ENCODE data around the gene EPHA8. TPM values are rescaled to one million over a fixed set of nuclear protein-coding genes. Genes with fewer than 3 reads are reported as not detected.

EPHA8 gene
- total RNA-seq, 1 experiment from 2014 or later = 0.07 TPM

- Histone ChIP-seq H4K20me1 (ENCODE audit: low read length) (no peaks in the 10 kb centered on the region), H3K4me1 (ENCODE audit: insufficient read depth, low read length) (no peaks in the 10 kb centered on the region), H3K9ac (ENCODE audit: low read length) (no peak overlapping the region), H3K4me3 (ENCODE audit: low read length) (no peak overlapping the region), H3F3A (ENCODE audit: low read length, unreplicated experiment) (no peaks in the 10 kb centered on the region), H3K79me2 (ENCODE audit: low read length) (no peaks in the 10 kb centered on the region), H3K27ac (ENCODE audit: low read length) (no peak overlapping the region), H3K9me2 (replicated peaks; ENCODE audit: low read length) (no peaks in the 10 kb centered on the region), H3K36me3 (ENCODE audit: low read depth, low read length) (no peaks in the 10 kb centered on the region), H3K9me3 (ENCODE audit: low read length) (no peaks in the 10 kb centered on the region), H2AFZ (ENCODE audit: low read length) (no peak overlapping the region), H3K27me3 (ENCODE audit: low read length) (peaks cover 9% of the 10 kb centered on the region), H3K4me2 (ENCODE audit: low read length) (no peak overlapping the region)
- POLR2A ChIA-PET (ENCODE audit: unreplicated experiment) = no interaction called here
- BruUV-seq (replicated peaks) = no TSS peak
- ATAC-seq (no peak), DNase-seq (no peak)
- intact Hi-C loops (cut with micrococcal nuclease) = no loop called here
- CTCF ChIA-PET = no interaction called here
- TF ChIP-seq CTCF (conservative IDR thresholded peaks at IDR 0.05; ENCODE audit: low read depth, low read length) (no peak), EZH2phosphoT487 (IDR thresholded peaks at IDR 0.05; ENCODE audit: borderline replicate concordance, low read length) (no peak), EZH2 (IDR thresholded peaks at IDR 0.05; ENCODE audit: low read length, unreplicated experiment) (no peak)
Measured at GRCh38 chr1:22633697-22634463, 70.6 kb downstream of the EPHA8 start.

- BruUV-seq (replicated peaks) = no TSS peak
- H4K20me1 ChIP-seq (ENCODE audit: low read length) = no peaks in the 10 kb centered on the region
- intact Hi-C loops (cut with micrococcal nuclease) = no loop called here
- H3K9ac ChIP-seq (ENCODE audit: low read length) = no peak overlapping the region
- H3K9me2 ChIP-seq (replicated peaks; ENCODE audit: low read length) = no peaks in the 10 kb centered on the region
- ATAC-seq (no peak), DNase-seq (no peak)
- no peaks in the 10 kb centered on the region for H3K79me2 ChIP-seq (ENCODE audit: low read length)
- CTCF ChIA-PET = no interaction called here
- H3F3A ChIP-seq (ENCODE audit: low read length, unreplicated experiment) = no peaks in the 10 kb centered on the region
- H3K4me1 ChIP-seq (ENCODE audit: insufficient read depth, low read length) = no peaks in the 10 kb centered on the region
- TF ChIP-seq EZH2phosphoT487 (IDR thresholded peaks at IDR 0.05; ENCODE audit: borderline replicate concordance, low read length) (no peak), EZH2 (IDR thresholded peaks at IDR 0.05; ENCODE audit: low read length, unreplicated experiment) (no peak), CTCF (conservative IDR thresholded peaks at IDR 0.05; ENCODE audit: low read depth, low read length) (no peak)
- no peaks in the 10 kb centered on the region for H3K9me3 ChIP-seq (ENCODE audit: low read length)
- H3K27me3 ChIP-seq (ENCODE audit: low read length) = peaks cover 9% of the 10 kb centered on the region
- H2AFZ ChIP-seq (ENCODE audit: low read length) = no peak overlapping the region
- POLR2A ChIA-PET (ENCODE audit: unreplicated experiment) = no interaction called here
- H3K4me3 ChIP-seq (ENCODE audit: low read length) = no peak overlapping the region
- no peak overlapping the region for H3K4me2 ChIP-seq (ENCODE audit: low read length)
- no peak overlapping the region for H3K27ac ChIP-seq (ENCODE audit: low read length)
- H3K36me3 ChIP-seq (ENCODE audit: low read depth, low read length) = no peaks in the 10 kb centered on the region
Measured at GRCh38 chr1:22635436-22635835, 72.1 kb downstream of the EPHA8 start.

- Histone ChIP-seq H3K79me2 (ENCODE audit: low read length) (no peaks in the 10 kb centered on the region), H4K20me1 (ENCODE audit: low read length) (no peaks in the 10 kb centered on the region), H3K4me3 (ENCODE audit: low read length) (no peak within 1 kb of the TSS), H3K9me2 (replicated peaks; ENCODE audit: low read length) (no peaks in the 10 kb centered on the region), H2AFZ (ENCODE audit: low read length) (no peak within 1 kb of the TSS), H3K4me2 (ENCODE audit: low read length) (no peak within 1 kb of the TSS), H3K36me3 (ENCODE audit: low read depth, low read length) (no peaks in the 10 kb centered on the region), H3K4me1 (ENCODE audit: insufficient read depth, low read length) (no peaks in the 10 kb centered on the region), H3K9ac (ENCODE audit: low read length) (no peak within 1 kb of the TSS), H3K27ac (ENCODE audit: low read length) (no peak within 1 kb of the TSS), H3K9me3 (ENCODE audit: low read length) (no peaks in the 10 kb centered on the region), H3F3A (ENCODE audit: low read length, unreplicated experiment) (no peaks in the 10 kb centered on the region), H3K27me3 (ENCODE audit: low read length) (peaks cover 9% of the 10 kb centered on the region)
- ChIA-PET POLR2A (ENCODE audit: unreplicated experiment) (interaction anchor here (0.7 kb wide), 1 partner anchor 1104 kb away, joined by 3 read pairs; no protein-coding TSS in a partner anchor), CTCF (no interaction called here)
- ATAC-seq (no peak), DNase-seq (no peak)
- TF ChIP-seq EZH2 (IDR thresholded peaks at IDR 0.05; ENCODE audit: low read length, unreplicated experiment) = no peak
- TF ChIP-seq EZH2phosphoT487 (IDR thresholded peaks at IDR 0.05; ENCODE audit: borderline replicate concordance, low read length) = no peak
- no peak for TF ChIP-seq CTCF (conservative IDR thresholded peaks at IDR 0.05; ENCODE audit: low read depth, low read length)
- intact Hi-C loops (cut with micrococcal nuclease) = no loop called here
- BruUV-seq (replicated peaks) = no TSS peak
Measured at GRCh38 chr1:22636353-22636752, 73.1 kb downstream of the EPHA8 start, which contains the start of gene C1QA. C1QA (plus strand) TSS chr1:22636628; CDS start chr1:22637617, 989 bp downstream.

Data from PC-3 (cell line).